ENCODE results near the gene ETV3. TPM values are rescaled to one million over a fixed set of nuclear protein-coding genes. Genes with fewer than 3 reads are reported as not detected.

ETV3 gene
- total RNA-seq, 1 donor from 2014 or later = 19.5 TPM

DNA sequence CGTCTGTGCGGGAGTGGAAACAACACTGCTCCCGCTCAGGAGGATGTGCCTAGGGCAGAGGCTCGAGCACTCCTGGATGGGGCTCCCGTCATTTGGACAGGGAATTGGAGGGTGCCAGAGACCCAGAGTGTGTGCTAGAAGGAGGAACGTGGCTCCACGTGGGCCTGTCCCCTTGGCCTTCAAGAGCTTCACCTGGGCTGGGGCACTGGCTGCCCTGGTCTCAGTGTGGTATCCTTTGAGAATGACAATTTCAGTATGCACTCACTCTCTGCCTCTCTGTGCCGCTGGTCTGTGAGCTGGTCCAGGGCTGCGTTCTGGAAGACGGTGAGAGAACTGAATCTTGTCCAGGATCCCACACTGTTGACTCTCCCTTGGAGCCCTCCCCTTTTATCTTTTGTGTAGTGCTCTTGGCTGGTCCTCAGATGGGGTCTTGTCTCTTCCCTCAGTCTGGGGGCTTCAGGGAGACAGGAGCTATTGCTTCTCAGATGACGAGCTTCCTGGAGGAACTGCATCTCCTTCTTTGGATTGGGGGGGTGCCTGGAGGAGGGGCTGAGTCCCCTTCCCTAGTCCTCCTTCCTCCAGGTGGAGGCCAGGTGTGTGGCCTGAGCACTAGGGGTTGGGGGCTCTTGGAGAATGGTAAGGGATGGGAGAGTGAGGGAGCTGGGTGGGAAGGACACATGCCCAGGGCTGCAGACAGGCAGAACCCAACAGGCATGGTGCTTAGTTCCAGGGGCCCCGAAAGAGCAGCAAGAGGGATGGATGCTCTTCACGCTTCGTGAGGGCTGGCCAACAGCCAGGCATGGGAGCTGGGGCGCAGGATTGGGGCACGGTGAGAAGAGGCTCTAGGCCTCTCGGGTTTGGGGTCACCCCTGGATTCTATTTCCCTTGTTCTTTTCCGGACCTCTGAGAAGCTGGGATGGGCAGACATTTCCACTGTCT lies 23.7 kb downstream of the ETV3 start:
- Mint-ChIP-seq H3K9me3 (no peaks in the 10 kb centered on the region), H3K27ac (no peak overlapping the region), H3K4me3 (no peak overlapping the region), H3K4me1 (peaks cover 46% of the 10 kb centered on the region), H3K27me3 (ENCODE audit: insufficient read depth, low read depth) (peaks cover 22% of the 10 kb centered on the region), H3K36me3 (no peaks in the 10 kb centered on the region)
- Histone ChIP-seq H3K36me3 (no peaks in the 10 kb centered on the region), H3K27me3 (peaks cover 22% of the 10 kb centered on the region), H3K9ac (no peak overlapping the region), H3K4me3 (no peak overlapping the region), H3K9me3 (ENCODE audit: low read depth) (no peaks in the 10 kb centered on the region), H3K4me2 (no peak overlapping the region), H3F3A (ENCODE audit: low read depth) (peaks cover 19% of the 10 kb centered on the region), H3K4me1 (peaks cover 47% of the 10 kb centered on the region), H3K79me2 (ENCODE audit: low read depth) (no peaks in the 10 kb centered on the region), H4K20me1 (ENCODE audit: low read depth) (no peaks in the 10 kb centered on the region), H2AFZ (replicated peaks) (no peak overlapping the region), H3K27ac (no peak overlapping the region)
- TF ChIP-seq EZH2 (IDR thresholded peaks at IDR 0.05) (no peak), EZH2phosphoT487 (IDR thresholded peaks at IDR 0.05) (no peak)
- TF ChIP-seq, protein P1, sequence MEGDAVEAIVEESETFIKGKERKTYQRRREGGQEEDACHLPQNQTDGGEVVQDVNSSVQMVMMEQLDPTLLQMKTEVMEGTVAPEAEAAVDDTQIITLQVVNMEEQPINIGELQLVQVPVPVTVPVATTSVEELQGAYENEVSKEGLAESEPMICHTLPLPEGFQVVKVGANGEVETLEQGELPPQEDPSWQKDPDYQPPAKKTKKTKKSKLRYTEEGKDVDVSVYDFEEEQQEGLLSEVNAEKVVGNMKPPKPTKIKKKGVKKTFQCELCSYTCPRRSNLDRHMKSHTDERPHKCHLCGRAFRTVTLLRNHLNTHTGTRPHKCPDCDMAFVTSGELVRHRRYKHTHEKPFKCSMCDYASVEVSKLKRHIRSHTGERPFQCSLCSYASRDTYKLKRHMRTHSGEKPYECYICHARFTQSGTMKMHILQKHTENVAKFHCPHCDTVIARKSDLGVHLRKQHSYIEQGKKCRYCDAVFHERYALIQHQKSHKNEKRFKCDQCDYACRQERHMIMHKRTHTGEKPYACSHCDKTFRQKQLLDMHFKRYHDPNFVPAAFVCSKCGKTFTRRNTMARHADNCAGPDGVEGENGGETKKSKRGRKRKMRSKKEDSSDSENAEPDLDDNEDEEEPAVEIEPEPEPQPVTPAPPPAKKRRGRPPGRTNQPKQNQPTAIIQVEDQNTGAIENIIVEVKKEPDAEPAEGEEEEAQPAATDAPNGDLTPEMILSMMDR (IDR thresholded peaks at IDR 0.05) = no peak
- no peak for DNase-seq (ENCODE audit: low spot score)

DNA sequence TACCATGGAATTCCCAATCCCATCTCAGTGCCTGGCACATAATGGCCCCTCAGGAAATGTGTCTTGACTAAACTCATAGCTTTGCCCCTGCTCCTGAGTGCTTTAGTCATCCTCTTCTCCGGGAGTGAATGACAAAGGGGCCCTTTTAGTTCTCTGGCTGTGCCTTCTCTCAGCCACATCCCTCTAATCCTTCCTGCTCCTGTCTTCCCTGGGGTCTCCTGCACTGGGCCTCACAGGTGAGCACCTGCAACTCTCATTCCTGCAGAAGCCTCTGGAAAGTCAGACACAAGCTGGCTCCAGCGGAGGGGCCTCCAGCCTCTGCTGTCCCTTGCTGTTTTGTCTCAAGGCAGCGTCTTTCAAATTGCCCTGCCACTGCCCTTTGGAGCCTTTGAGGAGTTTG lies 24.6 kb downstream of the ETV3 start:
- peak overlapping the region; percentile 81 for H2AFZ ChIP-seq (replicated peaks)
- no peaks in the 10 kb centered on the region for H3K36me3 Mint-ChIP-seq
- no peaks in the 10 kb centered on the region for H3K36me3 ChIP-seq
- no peak overlapping the region for H3K9ac ChIP-seq
- TF ChIP-seq EZH2 (IDR thresholded peaks at IDR 0.05) = no peak
- no peak for TF ChIP-seq EZH2phosphoT487 (IDR thresholded peaks at IDR 0.05)
- TF ChIP-seq, protein P1 (IDR thresholded peaks at IDR 0.05) = no peak
- no peak for DNase-seq (ENCODE audit: low spot score)
- no peaks in the 10 kb centered on the region for H3K9me3 Mint-ChIP-seq
- peaks cover 23% of the 10 kb centered on the region for H3K27me3 Mint-ChIP-seq (ENCODE audit: insufficient read depth, low read depth)
- no peak overlapping the region for H3K4me2 ChIP-seq
- no peaks in the 10 kb centered on the region for H3K79me2 ChIP-seq (ENCODE audit: low read depth)
- no peak overlapping the region for H3K4me3 ChIP-seq
- H4K20me1 ChIP-seq (ENCODE audit: low read depth) = no peaks in the 10 kb centered on the region
- no peak overlapping the region for H3K4me3 Mint-ChIP-seq
- H3K9me3 ChIP-seq (ENCODE audit: low read depth) = no peaks in the 10 kb centered on the region
- peaks cover 19% of the 10 kb centered on the region for H3F3A ChIP-seq (ENCODE audit: low read depth)
- H3K4me1 ChIP-seq = peaks cover 47% of the 10 kb centered on the region
- peak overlapping the region; percentile 17 for H3K27ac Mint-ChIP-seq
- peaks cover 29% of the 10 kb centered on the region for H3K27me3 ChIP-seq
- no peak overlapping the region for H3K27ac ChIP-seq
- peaks cover 46% of the 10 kb centered on the region for H3K4me1 Mint-ChIP-seq

DNA sequence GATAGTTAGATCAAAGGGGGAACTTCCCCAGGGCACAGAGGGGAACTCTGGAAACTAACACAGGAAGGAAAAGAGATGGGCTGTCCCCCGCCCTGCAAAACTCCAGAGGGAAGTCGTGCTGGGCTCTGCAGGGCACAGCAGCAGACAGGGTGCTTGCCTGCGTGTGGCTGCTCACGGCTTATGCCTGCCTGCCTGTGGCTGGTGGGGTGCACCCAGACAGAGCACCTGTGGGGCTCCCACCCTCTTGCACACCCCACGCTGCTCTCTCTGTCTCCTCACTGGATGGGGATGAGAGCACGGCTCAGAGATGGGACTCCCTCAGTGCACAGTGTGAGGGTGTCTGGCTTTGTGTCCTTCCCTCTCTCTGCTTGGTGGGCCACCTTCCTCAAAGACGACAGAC lies 25.1 kb downstream of the ETV3 start:
- TF ChIP-seq, protein P1 (IDR thresholded peaks at IDR 0.05) = no peak
- no peak for TF ChIP-seq EZH2 (IDR thresholded peaks at IDR 0.05)
- TF ChIP-seq EZH2phosphoT487 (IDR thresholded peaks at IDR 0.05) = no peak
- no peak overlapping the region for H3K4me3 ChIP-seq
- H2AFZ ChIP-seq (replicated peaks) = peak overlapping the region; percentile 81
- H3K4me2 ChIP-seq = no peak overlapping the region
- no peaks in the 10 kb centered on the region for H4K20me1 ChIP-seq (ENCODE audit: low read depth)
- H3K27me3 ChIP-seq = peaks cover 34% of the 10 kb centered on the region
- no peaks in the 10 kb centered on the region for H3K36me3 ChIP-seq
- peaks cover 49% of the 10 kb centered on the region for H3K4me1 Mint-ChIP-seq
- H3K9ac ChIP-seq = no peak overlapping the region
- no peak overlapping the region for H3K27ac ChIP-seq
- H3F3A ChIP-seq (ENCODE audit: low read depth) = peaks cover 19% of the 10 kb centered on the region
- no peak for DNase-seq (ENCODE audit: low spot score)
- H3K4me1 ChIP-seq = peaks cover 47% of the 10 kb centered on the region
- H3K9me3 Mint-ChIP-seq = no peaks in the 10 kb centered on the region
- H3K4me3 Mint-ChIP-seq = no peak overlapping the region
- H3K27me3 Mint-ChIP-seq (ENCODE audit: insufficient read depth, low read depth) = peaks cover 23% of the 10 kb centered on the region
- H3K27ac Mint-ChIP-seq = peak overlapping the region; percentile 1
- H3K36me3 Mint-ChIP-seq = no peaks in the 10 kb centered on the region
- H3K9me3 ChIP-seq (ENCODE audit: low read depth) = no peaks in the 10 kb centered on the region
- no peaks in the 10 kb centered on the region for H3K79me2 ChIP-seq (ENCODE audit: low read depth)
